ENCODE data around the gene OTP.

- TF ChIP-seq CTCF (IDR thresholded peaks at IDR 0.05) (no peak), POLR2A (IDR thresholded peaks at IDR 0.05) (no peak), POLR2AphosphoS5 (IDR thresholded peaks at IDR 0.05) (no peak)
These were observed 52.4 kb downstream of the OTP start for GRCh38 chr5:77586101-77586500.

Data from breast epithelium (tissue), 3 donors.